ENCODE measurements around the gene KRT36.

Gene KRT36

GRCh38 chr17:41492771-41493170, 3.1 kb upstream of the KRT36 start:
- H3K4me3 ChIP-seq (ENCODE audit: low read depth, low read length), result no peak overlapping the region
- TF ChIP-seq, protein P1, sequence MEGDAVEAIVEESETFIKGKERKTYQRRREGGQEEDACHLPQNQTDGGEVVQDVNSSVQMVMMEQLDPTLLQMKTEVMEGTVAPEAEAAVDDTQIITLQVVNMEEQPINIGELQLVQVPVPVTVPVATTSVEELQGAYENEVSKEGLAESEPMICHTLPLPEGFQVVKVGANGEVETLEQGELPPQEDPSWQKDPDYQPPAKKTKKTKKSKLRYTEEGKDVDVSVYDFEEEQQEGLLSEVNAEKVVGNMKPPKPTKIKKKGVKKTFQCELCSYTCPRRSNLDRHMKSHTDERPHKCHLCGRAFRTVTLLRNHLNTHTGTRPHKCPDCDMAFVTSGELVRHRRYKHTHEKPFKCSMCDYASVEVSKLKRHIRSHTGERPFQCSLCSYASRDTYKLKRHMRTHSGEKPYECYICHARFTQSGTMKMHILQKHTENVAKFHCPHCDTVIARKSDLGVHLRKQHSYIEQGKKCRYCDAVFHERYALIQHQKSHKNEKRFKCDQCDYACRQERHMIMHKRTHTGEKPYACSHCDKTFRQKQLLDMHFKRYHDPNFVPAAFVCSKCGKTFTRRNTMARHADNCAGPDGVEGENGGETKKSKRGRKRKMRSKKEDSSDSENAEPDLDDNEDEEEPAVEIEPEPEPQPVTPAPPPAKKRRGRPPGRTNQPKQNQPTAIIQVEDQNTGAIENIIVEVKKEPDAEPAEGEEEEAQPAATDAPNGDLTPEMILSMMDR (IDR thresholded peaks at IDR 0.05; ENCODE audit: control insufficient read depth, extremely low read depth, insufficient read depth), result no peak
- DNase-seq (ENCODE audit: low read depth), result no peak

DNA sequence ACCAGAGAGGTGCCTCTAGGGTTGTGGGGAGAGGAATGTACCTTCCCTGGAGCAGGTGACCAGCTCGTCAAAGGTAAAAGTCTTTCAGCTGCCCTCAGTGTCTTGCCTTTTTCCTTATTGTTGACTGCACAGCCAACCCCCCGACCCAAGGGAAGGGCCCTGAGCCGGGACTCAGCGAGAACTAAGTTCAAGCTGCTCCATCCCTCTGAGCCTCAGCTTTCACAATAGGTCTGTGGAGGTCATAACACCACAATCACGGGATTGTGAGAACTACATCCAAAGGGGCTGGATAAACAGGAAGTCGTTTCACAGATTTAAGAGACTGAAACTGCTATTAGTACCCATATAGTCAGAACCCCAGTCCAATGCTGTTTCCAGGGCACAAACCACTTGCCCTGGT, 2.6 kb upstream of the KRT36 start:
- no peak overlapping the region for H3K4me3 ChIP-seq (ENCODE audit: low read depth, low read length)
- TF ChIP-seq, protein P1 (IDR thresholded peaks at IDR 0.05; ENCODE audit: control insufficient read depth, extremely low read depth, insufficient read depth), result no peak
- DNase-seq (ENCODE audit: low read depth), result no peak

DNA sequence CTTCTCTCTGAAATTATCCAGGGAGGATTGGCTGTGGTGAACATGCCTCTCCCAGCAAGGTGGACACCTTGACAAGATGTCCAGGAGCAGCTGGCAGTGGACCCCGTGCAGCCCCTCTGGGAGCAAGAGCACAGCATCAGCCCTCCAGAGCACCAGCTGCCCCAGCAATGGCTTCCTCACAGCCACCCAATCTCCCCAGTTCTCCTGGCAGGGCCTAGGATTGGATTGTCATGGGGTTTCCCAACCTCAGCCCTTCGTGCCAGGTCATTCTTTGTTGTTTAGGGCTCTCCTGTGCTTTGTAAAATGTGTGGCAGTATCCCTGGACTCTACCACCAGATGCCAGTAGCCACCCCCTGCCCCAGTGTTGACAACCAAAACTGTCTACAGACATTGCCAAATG, 1.8 kb upstream of the KRT36 start:
- no peak for DNase-seq (ENCODE audit: low read depth)
- no peak overlapping the region for H3K4me3 ChIP-seq (ENCODE audit: low read depth, low read length)
- TF ChIP-seq, protein P1 (IDR thresholded peaks at IDR 0.05; ENCODE audit: control insufficient read depth, extremely low read depth, insufficient read depth), result no peak

- TF ChIP-seq, protein P1 (IDR thresholded peaks at IDR 0.05; ENCODE audit: control insufficient read depth, extremely low read depth, insufficient read depth), result no peak
- H3K4me3 ChIP-seq (ENCODE audit: low read depth, low read length), result no peak overlapping the region
- DNase-seq (ENCODE audit: low read depth), result no peak
Observed at GRCh38 chr17:41490000-41490990, 585 bp upstream of the KRT36 start.

GRCh38 chr17:41486809-41487530, 2.7 kb downstream of the KRT36 start:
- no peak overlapping the region for H3K4me3 ChIP-seq (ENCODE audit: low read depth, low read length)
- DNase-seq (ENCODE audit: low read depth), result no peak
- TF ChIP-seq, protein P1 (IDR thresholded peaks at IDR 0.05; ENCODE audit: control insufficient read depth, extremely low read depth, insufficient read depth), result peak; percentile 37

- TF ChIP-seq, protein P1 (IDR thresholded peaks at IDR 0.05; ENCODE audit: control insufficient read depth, extremely low read depth, insufficient read depth), result no peak
- H3K4me3 ChIP-seq (ENCODE audit: low read depth, low read length), result no peak overlapping the region
- DNase-seq (ENCODE audit: low read depth), result no peak
Observed at GRCh38 chr17:41486316-41486715, 3.4 kb downstream of the KRT36 start.
